ENCODE measurements around the gene NSMCE1.

NSMCE1 gene

DNA sequence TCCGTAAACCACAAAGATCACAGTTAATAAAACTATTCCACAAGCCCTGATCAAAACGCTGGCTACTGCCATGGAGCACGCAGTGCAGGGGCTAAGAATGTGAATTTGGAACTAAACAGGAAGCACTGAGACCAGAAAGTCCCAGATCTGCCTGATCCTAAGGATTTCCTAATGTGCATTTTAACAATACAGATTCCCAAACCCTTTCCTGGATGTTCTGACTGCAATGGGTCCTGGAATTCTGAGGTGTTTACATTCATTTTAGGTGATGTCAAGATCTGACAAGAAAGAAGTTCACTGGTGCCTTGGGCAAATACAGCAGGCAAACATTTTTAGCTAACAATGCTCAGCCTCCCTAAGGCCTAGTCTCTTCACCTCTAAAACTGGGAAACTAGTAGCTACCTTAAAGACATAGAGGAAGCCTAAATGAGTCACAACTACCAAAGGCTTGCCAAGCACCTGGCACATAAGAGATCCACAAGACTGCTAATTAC, 10.3 kb downstream of the NSMCE1 start:
- peak overlapping the region; percentile 38 for H3K27ac ChIP-seq
- H3K4me1 ChIP-seq, result no peaks in the 10 kb centered on the region
- TF ChIP-seq, protein P1, sequence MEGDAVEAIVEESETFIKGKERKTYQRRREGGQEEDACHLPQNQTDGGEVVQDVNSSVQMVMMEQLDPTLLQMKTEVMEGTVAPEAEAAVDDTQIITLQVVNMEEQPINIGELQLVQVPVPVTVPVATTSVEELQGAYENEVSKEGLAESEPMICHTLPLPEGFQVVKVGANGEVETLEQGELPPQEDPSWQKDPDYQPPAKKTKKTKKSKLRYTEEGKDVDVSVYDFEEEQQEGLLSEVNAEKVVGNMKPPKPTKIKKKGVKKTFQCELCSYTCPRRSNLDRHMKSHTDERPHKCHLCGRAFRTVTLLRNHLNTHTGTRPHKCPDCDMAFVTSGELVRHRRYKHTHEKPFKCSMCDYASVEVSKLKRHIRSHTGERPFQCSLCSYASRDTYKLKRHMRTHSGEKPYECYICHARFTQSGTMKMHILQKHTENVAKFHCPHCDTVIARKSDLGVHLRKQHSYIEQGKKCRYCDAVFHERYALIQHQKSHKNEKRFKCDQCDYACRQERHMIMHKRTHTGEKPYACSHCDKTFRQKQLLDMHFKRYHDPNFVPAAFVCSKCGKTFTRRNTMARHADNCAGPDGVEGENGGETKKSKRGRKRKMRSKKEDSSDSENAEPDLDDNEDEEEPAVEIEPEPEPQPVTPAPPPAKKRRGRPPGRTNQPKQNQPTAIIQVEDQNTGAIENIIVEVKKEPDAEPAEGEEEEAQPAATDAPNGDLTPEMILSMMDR (IDR thresholded peaks at IDR 0.05), result no peak
- H3K4me2 ChIP-seq (ENCODE audit: low read length), result no peak overlapping the region
- H3K36me3 ChIP-seq (ENCODE audit: control insufficient read depth, insufficient read depth, low read length), result no peaks in the 10 kb centered on the region
- no peaks in the 10 kb centered on the region for H3K27me3 ChIP-seq (ENCODE audit: control insufficient read depth, insufficient read depth, low read length)
- no peaks in the 10 kb centered on the region for H3K9me3 ChIP-seq (ENCODE audit: control insufficient read depth, low read length)
- no peak overlapping the region for H2AFZ ChIP-seq
- no peak overlapping the region for H3K4me3 ChIP-seq (ENCODE audit: low read depth, low read length)
- no peak overlapping the region for H3K9ac ChIP-seq
- H3K79me2 ChIP-seq, result peaks cover 12% of the 10 kb centered on the region

DNA sequence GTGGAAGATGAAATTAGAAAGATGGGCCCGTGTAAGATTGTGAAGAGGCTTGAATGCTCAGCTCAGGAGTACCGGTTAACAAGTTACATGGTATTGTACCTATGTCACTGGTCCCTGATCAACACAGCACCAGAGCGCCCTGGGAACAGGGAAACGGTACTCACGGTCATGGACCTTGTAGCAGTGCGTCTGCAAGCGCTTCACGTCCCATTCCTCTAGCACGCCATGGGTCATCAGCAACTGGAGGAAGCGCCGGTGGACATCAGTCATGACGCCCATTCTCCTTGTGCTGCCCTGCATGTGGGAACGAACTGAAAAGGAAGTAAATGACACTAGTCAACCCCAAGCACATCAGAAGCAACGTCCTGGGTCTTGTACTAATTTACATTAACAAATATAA, 11.3 kb downstream of the NSMCE1 start:
- Histone ChIP-seq H3K4me2 (ENCODE audit: low read length) (no peak overlapping the region), H3K27me3 (ENCODE audit: control insufficient read depth, insufficient read depth, low read length) (no peaks in the 10 kb centered on the region), H3K9me3 (ENCODE audit: control insufficient read depth, low read length) (no peaks in the 10 kb centered on the region), H3K4me1 (no peaks in the 10 kb centered on the region), H3K4me3 (ENCODE audit: low read depth, low read length) (no peak overlapping the region), H3K27ac (no peak overlapping the region), H3K9ac (no peak overlapping the region), H3K79me2 (peaks cover 12% of the 10 kb centered on the region), H2AFZ (no peak overlapping the region), H3K36me3 (ENCODE audit: control insufficient read depth, insufficient read depth, low read length) (no peaks in the 10 kb centered on the region)
- TF ChIP-seq, protein P1 (IDR thresholded peaks at IDR 0.05), result no peak

DNA sequence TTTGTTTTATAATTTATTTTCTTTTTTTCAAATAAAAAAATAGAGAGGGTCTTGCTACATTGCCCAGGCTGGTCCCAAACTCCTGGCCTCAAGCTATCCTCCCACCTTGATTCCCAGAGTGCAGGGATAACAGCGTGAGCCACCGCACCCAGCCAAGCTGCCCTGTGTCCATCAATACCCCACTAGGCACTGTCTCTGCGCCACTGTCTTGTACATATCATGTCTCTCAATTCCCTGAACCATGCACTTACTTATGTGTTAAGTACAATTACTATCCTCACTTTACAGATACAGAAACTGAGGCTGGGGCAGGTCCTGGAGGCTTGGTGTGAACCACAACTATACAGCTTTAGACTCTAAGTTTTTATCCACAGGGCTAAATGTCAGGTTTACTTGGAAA, 11.7 kb downstream of the NSMCE1 start:
- Histone ChIP-seq H3K79me2 (peaks cover 12% of the 10 kb centered on the region), H3K27me3 (ENCODE audit: control insufficient read depth, insufficient read depth, low read length) (no peaks in the 10 kb centered on the region), H3K9ac (no peak overlapping the region), H3K4me1 (no peaks in the 10 kb centered on the region), H3K36me3 (ENCODE audit: control insufficient read depth, insufficient read depth, low read length) (no peaks in the 10 kb centered on the region), H3K4me2 (ENCODE audit: low read length) (no peak overlapping the region), H2AFZ (no peak overlapping the region), H3K27ac (no peak overlapping the region), H3K4me3 (ENCODE audit: low read depth, low read length) (no peak overlapping the region), H3K9me3 (ENCODE audit: control insufficient read depth, low read length) (no peaks in the 10 kb centered on the region)
- TF ChIP-seq, protein P1 (IDR thresholded peaks at IDR 0.05), result no peak

DNA sequence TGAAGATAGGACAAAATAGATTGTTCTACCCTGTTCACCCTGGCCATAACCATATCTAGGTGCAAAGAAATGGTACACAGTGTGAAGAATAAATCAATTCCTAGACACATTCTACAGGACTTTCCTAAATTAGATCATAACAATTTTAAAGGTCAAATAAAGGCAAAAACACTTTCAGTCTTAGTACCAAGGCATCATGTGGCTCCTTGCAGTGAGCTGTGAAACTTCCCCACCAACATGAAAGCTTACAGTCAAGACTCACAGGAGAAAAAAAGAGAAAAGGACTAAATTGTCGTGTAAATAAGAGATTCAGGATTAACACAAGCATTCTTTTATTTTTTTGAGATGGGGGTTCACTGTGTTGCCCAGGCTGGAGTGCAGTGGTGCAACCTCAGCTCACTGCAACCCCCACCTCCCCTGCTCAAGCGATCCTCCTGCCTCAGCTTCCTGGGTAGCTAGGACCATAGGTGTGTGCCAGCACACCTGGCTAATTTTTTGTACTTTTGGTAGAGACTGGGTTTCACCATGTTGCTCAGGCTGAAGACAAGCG, 14.2 kb downstream of the NSMCE1 start:
- H3K27ac ChIP-seq, result no peak overlapping the region
- no peaks in the 10 kb centered on the region for H3K9me3 ChIP-seq (ENCODE audit: control insufficient read depth, low read length)
- H2AFZ ChIP-seq, result no peak overlapping the region
- no peaks in the 10 kb centered on the region for H3K4me1 ChIP-seq
- peaks cover 18% of the 10 kb centered on the region for H3K79me2 ChIP-seq
- TF ChIP-seq, protein P1 (IDR thresholded peaks at IDR 0.05), result no peak
- no peak overlapping the region for H3K9ac ChIP-seq
- no peaks in the 10 kb centered on the region for H3K27me3 ChIP-seq (ENCODE audit: control insufficient read depth, insufficient read depth, low read length)
- H3K36me3 ChIP-seq (ENCODE audit: control insufficient read depth, insufficient read depth, low read length), result no peaks in the 10 kb centered on the region
- H3K4me2 ChIP-seq (ENCODE audit: low read length), result no peak overlapping the region
- no peak overlapping the region for H3K4me3 ChIP-seq (ENCODE audit: low read depth, low read length)

DNA sequence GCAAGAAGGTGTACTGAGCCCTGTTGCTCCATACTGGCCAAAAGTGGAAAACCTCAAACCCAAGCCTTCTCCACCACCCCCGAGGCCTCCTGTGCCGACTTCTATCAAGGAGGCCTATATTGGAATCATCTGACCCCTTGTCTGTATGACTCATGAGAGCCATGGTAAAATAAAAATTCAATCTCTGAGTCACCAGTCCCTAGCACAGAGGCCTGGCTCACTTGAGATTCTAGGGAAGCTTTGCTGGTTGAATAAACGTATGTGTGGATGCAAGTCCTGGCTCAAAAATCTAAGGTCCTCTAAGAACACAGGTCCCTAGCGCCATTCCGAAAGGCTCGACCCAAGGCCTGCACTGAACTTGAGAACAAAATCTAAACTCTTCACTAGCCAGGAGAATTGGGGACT, 15.0 kb downstream of the NSMCE1 start:
- no peaks in the 10 kb centered on the region for H3K36me3 ChIP-seq (ENCODE audit: control insufficient read depth, insufficient read depth, low read length)
- H3K27ac ChIP-seq, result no peak overlapping the region
- H3K4me1 ChIP-seq, result no peaks in the 10 kb centered on the region
- H3K9me3 ChIP-seq (ENCODE audit: control insufficient read depth, low read length), result no peaks in the 10 kb centered on the region
- H3K9ac ChIP-seq, result no peak overlapping the region
- H2AFZ ChIP-seq, result no peak overlapping the region
- no peak overlapping the region for H3K4me3 ChIP-seq (ENCODE audit: low read depth, low read length)
- TF ChIP-seq, protein P1 (IDR thresholded peaks at IDR 0.05), result no peak
- H3K27me3 ChIP-seq (ENCODE audit: control insufficient read depth, insufficient read depth, low read length), result no peaks in the 10 kb centered on the region
- peaks cover 11% of the 10 kb centered on the region for H3K79me2 ChIP-seq
- no peak overlapping the region for H3K4me2 ChIP-seq (ENCODE audit: low read length)

Measured in parathyroid adenoma (tissue), 2 donors.